Upper lobe of right lung (tissue), 1 donor: ENCODE data around the gene TRPV4. TPM values are rescaled to one million over a fixed set of nuclear protein-coding genes. Genes with fewer than 3 reads are reported as not detected.
A peak's percentile ranks its signal among the peaks of the same experiment; 100 is the strongest.

ENCODE experiments used
- ATAC-seq: fragments of 200-7000 bp; cut with Tn5 transposase; one replicate; pipeline ENCODE4 v1.9.1; 2020; ENCODE audit warnings: mild to moderate bottlenecking, moderate library complexity
- DNase-seq: peaks from one replicate; pipeline ENCODE4 v3.0.0-alpha.2; 2020
- H3K27ac ChIP-seq: fragments of 200-600 bp; one replicate; pipeline ENCODE4 v1.8.0; 2022
- H3K27me3 ChIP-seq: fragments of 200-600 bp; one replicate; pipeline ENCODE4 v1.8.0; 2022; ENCODE audit warnings: mild to moderate bottlenecking
- H3K36me3 ChIP-seq: fragments of 200-600 bp; one replicate; pipeline ENCODE4 v1.8.0; 2022
- H3K4me1 ChIP-seq: fragments of 200-600 bp; one replicate; pipeline ENCODE4 v1.8.0; 2022
- H3K4me3 ChIP-seq: fragments of 200-600 bp; one replicate; pipeline ENCODE4 v1.8.0; 2022; ENCODE audit warnings: mild to moderate bottlenecking
- H3K9me3 ChIP-seq: fragments of 200-600 bp; one replicate; pipeline ENCODE4 v1.8.0; 2022
- CTCF ChIP-seq: fragments of 200-600 bp; IDR thresholded peaks from one replicate; pipeline ENCODE4 v1.8.0; 2022; ENCODE audit warnings: antibody characterized with exemption
- intact Hi-C: fragments of 100-400 bp; cut with DNase I; formaldehyde crosslinking; loops from one replicate; pipeline ENCODE4 v1.11.0; 2022
- long read RNA-seq: library from polyadenylated mRNA; unstranded; transcript quantifications from one replicate; pipeline ENCODE4 v2.0.0, GENCODE V29; 2021
- total RNA-seq: library from RNA; stranded (reverse); fragmentation: NEBNext Ultra II Directional; extraction: Animal tissue kit (Norgen Biotek cat#: 25700); gene quantifications from one replicate; pipeline ENCODE4 v1.2.1, GENCODE V29; 2021
- donor health status: DM: no; HTN: yes; CAD: no; lungs with severe emphysema.

TRPV4 gene
- total RNA-seq: 4.5 TPM
- long read RNA-seq, transcript TRPV4-201 (16 exons, 3,233 nt): major isoform, 8 of 16 reads
- long read RNA-seq, partial matches to known transcripts: 4 of 16 reads
- long read RNA-seq, other reads (novel, unspliced or antisense): 4 of 16 reads

GRCh38 chr12:109833307-109834189 is at the start of gene TRPV4:
TSS of gene TRPV4 (minus strand) at chr12:109833398. CDS start at chr12:109814796, 18,602 bp downstream.
- H3K27ac ChIP-seq: no peak within 1 kb of the TSS
- DNase-seq: peak; percentile 66
- TF ChIP-seq CTCF: no peak
- peak; percentile 52 for ATAC-seq
- no peaks in the 10 kb centered on the region for H3K36me3 ChIP-seq
- no peaks in the 10 kb centered on the region for H3K9me3 ChIP-seq
- peaks cover 11% of the 10 kb centered on the region for H3K27me3 ChIP-seq
- H3K4me3 ChIP-seq: peak within 1 kb of the TSS; percentile 52
- intact Hi-C loops: no loop called here
- H3K4me1 ChIP-seq: no peaks in the 10 kb centered on the region

- ATAC-seq (no peak), DNase-seq (no peak)
- intact Hi-C loops: no loop called here
- Histone ChIP-seq H3K4me3 (no peak overlapping the region), H3K27me3 (no peaks in the 10 kb centered on the region), H3K4me1 (peaks cover 18% of the 10 kb centered on the region), H3K27ac (no peak overlapping the region), H3K36me3 (no peaks in the 10 kb centered on the region), H3K9me3 (no peaks in the 10 kb centered on the region)
- no peak for TF ChIP-seq CTCF
Measured at GRCh38 chr12:109881752-109882151, 48.6 kb upstream of the TRPV4 start.

GRCh38 chr12:109880938-109881337 is 47.7 kb upstream of the TRPV4 start:
- no peak for TF ChIP-seq CTCF
- no peak for DNase-seq
- Histone ChIP-seq H3K4me1 (peaks cover 20% of the 10 kb centered on the region), H3K4me3 (peak overlapping the region; percentile 67), H3K27ac (peak overlapping the region; percentile 65), H3K27me3 (no peaks in the 10 kb centered on the region), H3K36me3 (no peaks in the 10 kb centered on the region), H3K9me3 (no peaks in the 10 kb centered on the region)
- intact Hi-C loops: no loop called here
- no peak for ATAC-seq

- H3K4me3 ChIP-seq: peak within 1 kb of the TSS; percentile 75
- intact Hi-C loops: no loop called here
- H3K27ac ChIP-seq: peak within 1 kb of the TSS; percentile 87
- ATAC-seq: peak; percentile 98
- DNase-seq: peak; percentile 94
- no peaks in the 10 kb centered on the region for H3K27me3 ChIP-seq
- H3K4me1 ChIP-seq: peaks cover 26% of the 10 kb centered on the region
- no peaks in the 10 kb centered on the region for H3K36me3 ChIP-seq
- peak; percentile 43 for TF ChIP-seq CTCF
- no peaks in the 10 kb centered on the region for H3K9me3 ChIP-seq
Measured at GRCh38 chr12:109880043-109880931, 47.1 kb upstream of the TRPV4 start, which contains the start of gene GLTP. TSS of gene GLTP (minus strand) at chr12:109880541. CDS start at chr12:109880374, 167 bp downstream.

GRCh38 chr12:109879351-109880042 is 46.3 kb upstream of the TRPV4 start:
- Histone ChIP-seq H3K27ac (peak overlapping the region; percentile 87), H3K36me3 (no peaks in the 10 kb centered on the region), H3K4me3 (peak overlapping the region; percentile 75), H3K27me3 (no peaks in the 10 kb centered on the region), H3K4me1 (peaks cover 26% of the 10 kb centered on the region), H3K9me3 (no peaks in the 10 kb centered on the region)
- intact Hi-C loops: no loop called here
- DNase-seq (no peak), ATAC-seq (peak; percentile 1)
- no peak for TF ChIP-seq CTCF
